Kidney (tissue), 14 donors: ENCODE results near the gene IGLL1. TPM values are rescaled to one million over a fixed set of nuclear protein-coding genes. Genes with fewer than 3 reads are reported as not detected.

Experiments
- DNase-seq, 5 donors: peaks; one replicate each; pipeline ENCODE4 v3.0.0-alpha.2; 2013 to 2020
- FAIRE-seq: peaks from 2 replicates; lab custom pipeline; 2012; peaks lifted over from hg19 to GRCh38; lab: Jason Lieb, UNC
- H3K27ac ChIP-seq, 2 donors: one replicate each; pipeline ENCODE4 v1.7.0; 2013; ENCODE audit warnings: low read depth in 2 of 2, low read length in 2 of 2, inconsistent platforms in 1 of 2
- H3K27me3 ChIP-seq: one replicate; pipeline ENCODE4 v1.7.1; 2013; ENCODE audit warnings: low read length, inconsistent platforms; ENCODE audit not compliant: control insufficient read depth, insufficient read depth
- H3K36me3 ChIP-seq, 3 donors: one replicate each; pipeline versions ENCODE4 v1.7.0 to v1.7.1; 2013; ENCODE audit warnings: low read length in 3 of 3, control low read depth in 1 of 3, inconsistent platforms in 1 of 3; ENCODE audit not compliant: insufficient read depth in 3 of 3, control insufficient read depth in 2 of 3
- H3K4me1 ChIP-seq, 3 donors: one replicate each; pipeline versions ENCODE4 v1.7.0 to v1.7.1; 2013; ENCODE audit warnings: low read length in 3 of 3, inconsistent platforms in 1 of 3, low read depth in 1 of 3; ENCODE audit not compliant: control insufficient read depth in 2 of 3, insufficient read depth in 2 of 3
- H3K4me3 ChIP-seq, 3 donors: one replicate each; pipeline versions ENCODE4 v1.7.0 to v1.8.1; 2013; ENCODE audit warnings: low read length in 3 of 3, control low read depth in 1 of 3, inconsistent platforms in 1 of 3
- H3K9ac ChIP-seq, 3 donors: one replicate each; pipeline versions ENCODE4 v1.7.0 to v1.7.1; 2013; ENCODE audit warnings: low read length in 3 of 3, control low read depth in 1 of 3, inconsistent platforms in 1 of 3
- H3K9me3 ChIP-seq, 3 donors: one replicate each; pipeline versions ENCODE4 v1.7.0 to v1.7.1; 2013; ENCODE audit warnings: low read length in 3 of 3, control low read depth in 1 of 3, inconsistent platforms in 1 of 3; ENCODE audit not compliant: control insufficient read depth in 2 of 3, insufficient read depth in 1 of 3
- CTCF ChIP-seq: IDR thresholded peaks from 3 replicates; pipeline ENCODE4 v1.5.1; 2012; ENCODE audit warnings: mild to moderate bottlenecking, moderate library complexity, borderline replicate concordance; ENCODE audit not compliant: insufficient read depth; ENCODE audit errors: extremely low read depth
- intact Hi-C: fragments of 100-400 bp; cut with DNase I; formaldehyde crosslinking; loops from one replicate; pipeline ENCODE4 v1.11.1; 2022
- polyA plus RNA-seq: library from polyadenylated mRNA; stranded (reverse); fragments of 350-450 nt; fragmentation: Illumina TruSeq; extraction: RNeasy Lipid Tissue Mini Kit (QIAGEN cat#74804); gene quantifications from one replicate; pipeline ENCODE4 v1.2.3, GENCODE V29; 2014; ENCODE audit warnings: low read depth, low replicate concordance; ENCODE audit not compliant: insufficient read depth
- total RNA-seq: library from RNA; stranded (reverse); fragmentation: NEBNext Ultra II Directional; extraction: Animal tissue kit (Norgen Biotek cat#: 25700); gene quantifications from one replicate; pipeline ENCODE4 v1.2.1, GENCODE V29; 2021
- donor health status: control.
- donor health status: control.
- donor health status: control.
- donor health status: control.
- donor health status: control.
- donor health status: DM: yes; HTN: yes; CAD: no.
- donor health status: Normal renal cell carcinoma (clear cell type).

IGLL1 gene
- total and polyA plus RNA-seq, 2 donors from 2014 or later, result not detected

- Histone ChIP-seq H3K27ac (no peak overlapping the region), H3K27me3 (no peaks in the 10 kb centered on the region), H3K9ac (no peak overlapping the region), H3K9me3 (no peaks in the 10 kb centered on the region), H3K4me3 (no peak overlapping the region), H3K4me1 (no peaks in the 10 kb centered on the region), H3K36me3 (no peaks in the 10 kb centered on the region)
- TF ChIP-seq CTCF, result no peak
- intact Hi-C loops, result no loop called here
- DNase-seq (no peak), FAIRE-seq (no peak)
Observed at GRCh38 chr22:23551385-23551784, 28.7 kb downstream of the IGLL1 start.

GRCh38 chr22:23550049-23550650 is 29.9 kb downstream of the IGLL1 start:
- Histone ChIP-seq H3K9ac (no peak overlapping the region), H3K9me3 (no peaks in the 10 kb centered on the region), H3K27ac (no peak overlapping the region), H3K4me1 (no peaks in the 10 kb centered on the region), H3K4me3 (no peak overlapping the region), H3K27me3 (no peaks in the 10 kb centered on the region), H3K36me3 (no peaks in the 10 kb centered on the region)
- intact Hi-C loops, result no loop called here
- FAIRE-seq (no peak), DNase-seq (no peak)
- no peak for TF ChIP-seq CTCF

GRCh38 chr22:23549198-23549595 is 30.9 kb downstream of the IGLL1 start:
- Histone ChIP-seq H3K4me3 (no peak overlapping the region), H3K27me3 (no peaks in the 10 kb centered on the region), H3K9ac (no peak overlapping the region), H3K4me1 (no peaks in the 10 kb centered on the region), H3K36me3 (no peaks in the 10 kb centered on the region), H3K9me3 (no peaks in the 10 kb centered on the region), H3K27ac (no peak overlapping the region)
- DNase-seq (no peak), FAIRE-seq (no peak)
- intact Hi-C loops, result no loop called here
- no peak for TF ChIP-seq CTCF
